Breast epithelium (tissue), 4 donors: Measurements from ENCODE around the gene PDZD4. TPM values are rescaled to one million over a fixed set of nuclear protein-coding genes. Genes with fewer than 3 reads are reported as not detected.

ENCODE experiments used
- DNase-seq, 2 donors: peaks; one replicate each; pipeline ENCODE4 v3.0.0-alpha.2; 2019; ENCODE audit warnings: low spot score in 2 of 2
- H3K27ac ChIP-seq, 2 donors: fragments of 200-600 bp; sonication (generic) in 1 of 2; one replicate each; pipeline ENCODE4 v1.5.1; 2016 to 2019; ENCODE audit warnings: mild to moderate bottlenecking in 1 of 2
- H3K27me3 ChIP-seq, 2 donors: fragments of 200-600 bp; sonication (generic) in 1 of 2; one replicate each; pipeline versions ENCODE4 v1.5.1 to v1.6.0; 2017 to 2019; ENCODE audit warnings: control low read depth in 1 of 2, mild to moderate bottlenecking in 1 of 2
- H3K36me3 ChIP-seq: fragments of 200-600 bp; one replicate; pipeline ENCODE4 v1.5.1; 2019
- H3K4me1 ChIP-seq, 2 donors: fragments of 200-600 bp; sonication (generic); one replicate each; pipeline ENCODE4 v1.5.1; 2016 to 2019; ENCODE audit warnings: control low read depth in 1 of 2
- H3K4me3 ChIP-seq, 3 donors: fragments of 200-600 bp; sonication (generic); 1 replicate in 2 of 3; 2 replicates in 1 of 3; pipeline ENCODE4 v1.5.1; 2016 to 2019; ENCODE audit warnings: mild to moderate bottlenecking in 3 of 3, moderate library complexity in 2 of 3
- H3K9me3 ChIP-seq, 2 donors: fragments of 200-600 bp; sonication (generic) in 1 of 2; one replicate each; pipeline ENCODE4 v1.5.1; 2016 to 2019; ENCODE audit warnings: control low read depth in 1 of 2
- CTCF ChIP-seq, 3 donors: fragments of 450-650 bp; IDR thresholded peaks; one replicate each; pipeline ENCODE4 v1.5.1; 2016 to 2017; ENCODE audit warnings: antibody characterized with exemption in 3 of 3, mild to moderate bottlenecking in 3 of 3, moderate library complexity in 3 of 3
- POLR2A ChIP-seq: fragments of 450-650 bp; IDR thresholded peaks from one replicate; pipeline ENCODE4 v1.6.1; 2016; ENCODE audit warnings: antibody characterized with exemption, mild to moderate bottlenecking, moderate library complexity
- POLR2AphosphoS5 ChIP-seq, 3 donors: sonication (generic); formaldehyde crosslinking; IDR thresholded peaks; one replicate each; pipeline ENCODE4 v1.6.1; 2017; ENCODE audit warnings: antibody characterized with exemption in 3 of 3
- intact Hi-C: fragments of 100-400 bp; cut with DNase I; formaldehyde crosslinking; loops from one replicate; pipeline ENCODE4 v1.15.1; 2023; ENCODE audit warnings: low total_unique reads
- total RNA-seq, 3 donors: library from RNA; depleted of rRNA; stranded (reverse); fragments of >200 nt; gene quantifications; one replicate each; pipeline ENCODE4 v1.1.0, GENCODE V29; 2016

The PDZD4 gene
- total RNA-seq, 3 donors from 2014 or later = 0.80 to 5.6 (median 2.9) TPM

GRCh38 chrX:153832728-153833127 is 2.4 kb upstream of the PDZD4 start:
- DNase-seq = no peak
- no peaks in the 10 kb centered on the region for H3K9me3 ChIP-seq
- no peak overlapping the region for H3K4me3 ChIP-seq
- H3K27me3 ChIP-seq = peaks cover 5 to 73% of the 10 kb centered on the region in 2 donors
- no peak for TF ChIP-seq CTCF (IDR thresholded peaks at IDR 0.05)
- TF ChIP-seq POLR2AphosphoS5 (IDR thresholded peaks at IDR 0.05) = no peak
- no peak for TF ChIP-seq POLR2A
- no peaks in the 10 kb centered on the region for H3K36me3 ChIP-seq
- intact Hi-C loops = no loop called here
- H3K4me1 ChIP-seq = no peaks in the 10 kb centered on the region
- H3K27ac ChIP-seq = no peak overlapping the region

GRCh38 chrX:153831429-153832150 is 1.2 kb upstream of the PDZD4 start:
- no peak overlapping the region for H3K4me3 ChIP-seq
- H3K9me3 ChIP-seq = no peaks in the 10 kb centered on the region
- no peak for TF ChIP-seq CTCF (IDR thresholded peaks at IDR 0.05)
- TF ChIP-seq POLR2AphosphoS5 (IDR thresholded peaks at IDR 0.05) = no peak
- no peak for TF ChIP-seq POLR2A
- no peak for DNase-seq
- no peaks in the 10 kb centered on the region for H3K4me1 ChIP-seq
- peaks cover 5 to 78% of the 10 kb centered on the region in 2 donors for H3K27me3 ChIP-seq
- intact Hi-C loops = no loop called here
- H3K36me3 ChIP-seq = no peaks in the 10 kb centered on the region
- H3K27ac ChIP-seq = no peak overlapping the region

GRCh38 chrX:153830640-153831428 is 490 bp upstream of the PDZD4 start:
- intact Hi-C loops = no loop called here
- H3K4me3 ChIP-seq = peak overlapping the region in 2 of 3 donors; percentile 49 to 69
- no peak overlapping the region for H3K27ac ChIP-seq
- H3K9me3 ChIP-seq = no peaks in the 10 kb centered on the region
- no peaks in the 10 kb centered on the region for H3K4me1 ChIP-seq
- H3K27me3 ChIP-seq = peaks cover 5 to 78% of the 10 kb centered on the region in 2 donors
- no peak for DNase-seq
- no peaks in the 10 kb centered on the region for H3K36me3 ChIP-seq
- TF ChIP-seq CTCF (IDR thresholded peaks at IDR 0.05) (no peak), POLR2A (no peak), POLR2AphosphoS5 (IDR thresholded peaks at IDR 0.05) (no peak)

GRCh38 chrX:153829549-153829798 is 870 bp downstream of the PDZD4 start:
- TF ChIP-seq POLR2A = no peak
- TF ChIP-seq CTCF (IDR thresholded peaks at IDR 0.05) = no peak
- TF ChIP-seq POLR2AphosphoS5 (IDR thresholded peaks at IDR 0.05) = no peak
- peaks cover 5 to 82% of the 10 kb centered on the region in 2 donors for H3K27me3 ChIP-seq
- H3K4me3 ChIP-seq = peak overlapping the region; percentile 32 to 69 (median 49)
- no peaks in the 10 kb centered on the region for H3K9me3 ChIP-seq
- no peak overlapping the region for H3K27ac ChIP-seq
- no peaks in the 10 kb centered on the region for H3K36me3 ChIP-seq
- intact Hi-C loops = no loop called here
- H3K4me1 ChIP-seq = no peaks in the 10 kb centered on the region
- no peak for DNase-seq
